CD4-positive, CD25-positive, alpha-beta regulatory T cell (primary cell): Measurements from ENCODE around the gene MYO1E. TPM values are rescaled to one million over a fixed set of nuclear protein-coding genes. Genes with fewer than 3 reads are reported as not detected.
A peak's percentile ranks its signal among the peaks of the same experiment; 100 is the strongest.

Experiments
- ATAC-seq, 2 donors: fragments of 150-1000 bp; cut with Tn5 transposase; one replicate each; pipeline ENCODE4 v1.10.0; 2021; ENCODE audit warnings: low read depth in 2 of 2, moderate number of reproducible peaks in 2 of 2, moderate library complexity in 1 of 2
- DNase-seq, 3 donors: peaks; one replicate each; pipeline versions ENCODE4 v3.0.0 to v3.0.0-alpha.2; 2012 to 2022; ENCODE audit warnings: mixed read lengths in 1 of 3
- H3K27ac ChIP-seq: one replicate; pipeline ENCODE4 v1.7.0; 2013; ENCODE audit warnings: mild to moderate bottlenecking, low read length; ENCODE audit not compliant: insufficient read depth, poor library complexity, severe bottlenecking
- H3K27me3 ChIP-seq: one replicate; pipeline ENCODE4 v1.7.0; 2013; ENCODE audit warnings: low read length; ENCODE audit not compliant: control insufficient read depth, insufficient read depth
- H3K36me3 ChIP-seq: one replicate; pipeline ENCODE4 v1.7.0; 2013; ENCODE audit warnings: mild to moderate bottlenecking, low read length, moderate library complexity; ENCODE audit not compliant: control insufficient read depth, insufficient read depth
- H3K4me1 ChIP-seq: 2 replicates; pipeline ENCODE4 v1.7.0; 2013; ENCODE audit warnings: mild to moderate bottlenecking, low read length; ENCODE audit not compliant: insufficient read depth, control insufficient read depth, poor library complexity, severe bottlenecking
- H3K4me3 ChIP-seq: one replicate; pipeline ENCODE4 v1.7.0; 2013; ENCODE audit warnings: low read depth, mild to moderate bottlenecking, low read length, moderate library complexity
- H3K9me3 ChIP-seq, 2 experiments: 1 replicate in 1 of 2; 2 replicates in 1 of 2; pipeline ENCODE4 v1.7.0; 2013; ENCODE audit warnings: low read length in 2 of 2, mild to moderate bottlenecking in 1 of 2, moderate library complexity in 1 of 2; ENCODE audit not compliant: control insufficient read depth in 2 of 2
- H3K27ac Mint-ChIP-seq, 3 donors: one replicate each; pipeline ENCODE4 v1.8.0; 2020 to 2022; ENCODE audit warnings: mild to moderate bottlenecking in 3 of 3, mixed read lengths in 3 of 3, moderate library complexity in 2 of 3
- H3K27me3 Mint-ChIP-seq: one replicate; pipeline ENCODE4 v1.8.0; 2022; ENCODE audit warnings: mild to moderate bottlenecking, mixed read lengths
- H3K36me3 Mint-ChIP-seq: one replicate; pipeline ENCODE4 v1.8.0; 2020; ENCODE audit warnings: mixed read lengths
- H3K4me1 Mint-ChIP-seq, 4 donors: one replicate each; pipeline ENCODE4 v1.8.0; 2020 to 2022; ENCODE audit warnings: mixed read lengths in 4 of 4, mild to moderate bottlenecking in 1 of 4
- H3K4me3 Mint-ChIP-seq, 4 donors: one replicate each; pipeline ENCODE4 v1.8.0; 2020 to 2022; ENCODE audit warnings: mild to moderate bottlenecking in 4 of 4, mixed read lengths in 4 of 4, moderate library complexity in 3 of 4
- H3K9me3 Mint-ChIP-seq, 7 donors: one replicate each; pipeline ENCODE4 v1.8.0; 2020 to 2022; ENCODE audit warnings: mixed read lengths in 7 of 7, mild to moderate bottlenecking in 3 of 7, moderate library complexity in 2 of 7
- polyA plus RNA-seq, 4 donors: library from polyadenylated mRNA; unstranded; fragments of 300-500 nt; fragmentation: Illumina TruSeq; gene quantifications; one replicate each; pipeline ENCODE4 v1.2.3, GENCODE V29; 2021
- total RNA-seq: library from RNA; stranded (reverse); gene quantifications from one replicate; pipeline ENCODE4 v1.2.3, GENCODE V29; 2022

Gene MYO1E
- total and polyA plus RNA-seq, 5 donors from 2014 or later: 0.14 to 1.6 (median 0.75) TPM

DNA sequence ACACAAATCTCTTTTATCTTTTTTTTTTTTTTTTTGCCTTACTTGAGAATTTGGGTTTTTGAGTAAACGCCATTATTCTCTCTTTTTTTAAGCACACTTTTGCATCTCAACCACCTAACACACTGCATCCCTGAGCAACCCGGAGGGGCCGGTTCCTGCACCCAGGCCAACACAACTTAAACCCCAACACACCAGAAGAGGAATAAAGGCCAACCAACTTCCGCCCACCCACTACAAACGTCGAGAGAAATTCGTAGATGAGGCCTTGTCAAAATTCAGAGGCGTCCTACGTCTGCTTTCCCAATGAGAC is 268.1 kb downstream of the MYO1E start:
- no peaks in the 10 kb centered on the region for H3K27me3 Mint-ChIP-seq
- Histone ChIP-seq H3K4me3 (peak overlapping the region; percentile 85), H3K27ac (peak overlapping the region; percentile 88), H3K9me3 (no peaks in the 10 kb centered on the region), H3K36me3 (no peaks in the 10 kb centered on the region), H3K27me3 (no peaks in the 10 kb centered on the region), H3K4me1 (peaks cover 8% of the 10 kb centered on the region)
- H3K4me1 Mint-ChIP-seq: peaks cover 7 to 27% (median 17%) of the 10 kb centered on the region in 4 donors
- H3K4me3 Mint-ChIP-seq: peak overlapping the region; percentile 89 to 99 (median 94)
- DNase-seq: no peak
- H3K9me3 Mint-ChIP-seq: no peaks in the 10 kb centered on the region
- ATAC-seq: no peak
- peak overlapping the region; percentile 94 to 99 (median 97) for H3K27ac Mint-ChIP-seq
- no peaks in the 10 kb centered on the region for H3K36me3 Mint-ChIP-seq

GRCh38 chr15:59099162-59099685 is 273.4 kb downstream of the MYO1E start:
- Histone ChIP-seq H3K9me3 (no peaks in the 10 kb centered on the region), H3K27me3 (no peaks in the 10 kb centered on the region), H3K4me1 (peaks cover 1% of the 10 kb centered on the region), H3K27ac (no peak overlapping the region), H3K4me3 (no peak overlapping the region), H3K36me3 (peaks cover 31% of the 10 kb centered on the region)
- H3K4me1 Mint-ChIP-seq: peaks cover 0 to 16% (median 6%) of the 10 kb centered on the region in 4 donors
- H3K9me3 Mint-ChIP-seq: no peaks in the 10 kb centered on the region
- peak overlapping the region in 1 of 4 donors; percentile 47 for H3K4me3 Mint-ChIP-seq
- H3K36me3 Mint-ChIP-seq: peaks cover 20% of the 10 kb centered on the region
- no peaks in the 10 kb centered on the region for H3K27me3 Mint-ChIP-seq
- H3K27ac Mint-ChIP-seq: peak overlapping the region in 2 of 3 donors; percentile 76 to 80
- ATAC-seq (no peak), DNase-seq (peak in 1 of 3 donors; percentile 42)

DNA sequence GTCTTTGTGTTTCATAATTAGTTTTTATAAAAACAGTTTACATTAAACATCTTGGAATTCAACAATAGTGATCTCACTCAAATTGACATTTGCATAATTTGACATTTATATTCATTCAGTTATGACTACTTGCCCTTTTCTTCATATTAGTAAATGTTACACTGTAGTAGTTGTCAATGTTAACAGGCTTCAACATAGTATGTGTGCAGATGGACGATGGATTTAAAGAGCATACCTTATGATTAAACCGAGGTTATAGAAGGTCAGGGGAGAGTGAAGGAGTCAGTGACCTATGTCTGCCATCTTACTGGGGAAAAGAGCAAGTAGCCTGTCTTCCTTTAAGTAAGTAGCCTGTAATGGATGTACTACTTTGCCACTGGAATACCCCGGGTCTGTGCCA is 276.2 kb downstream of the MYO1E start:
- Mint-ChIP-seq H3K4me1 (peaks cover 0 to 13% (median 2%) of the 10 kb centered on the region in 4 donors), H3K27me3 (no peaks in the 10 kb centered on the region), H3K9me3 (no peaks in the 10 kb centered on the region), H3K36me3 (peaks cover 33% of the 10 kb centered on the region), H3K4me3 (no peak overlapping the region), H3K27ac (peak overlapping the region in 1 of 3 donors; percentile 8)
- Histone ChIP-seq H3K9me3 (no peaks in the 10 kb centered on the region), H3K27ac (no peak overlapping the region), H3K4me1 (no peaks in the 10 kb centered on the region), H3K36me3 (peaks cover 54% of the 10 kb centered on the region), H3K4me3 (no peak overlapping the region), H3K27me3 (no peaks in the 10 kb centered on the region)
- ATAC-seq (no peak), DNase-seq (no peak)

DNA sequence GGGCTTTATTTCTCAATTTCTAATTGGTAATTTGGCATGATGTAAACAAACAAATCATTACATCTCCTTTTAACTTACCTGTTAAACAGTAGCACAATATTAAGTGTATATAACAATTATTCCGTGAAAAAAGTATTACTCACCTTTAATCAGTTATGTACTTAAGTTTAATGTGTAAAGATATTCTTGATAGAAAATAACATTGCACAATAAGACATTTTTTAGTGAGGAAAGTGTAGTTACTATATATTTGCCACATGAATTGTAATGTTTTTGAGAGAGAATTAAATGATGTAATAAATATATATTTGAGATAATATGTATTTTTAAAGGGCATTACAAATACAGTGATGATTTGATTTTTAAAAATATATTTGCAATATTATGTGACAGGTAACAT is 278.6 kb downstream of the MYO1E start:
- DNase-seq: no peak
- Mint-ChIP-seq H3K9me3 (no peaks in the 10 kb centered on the region), H3K36me3 (peaks cover 37% of the 10 kb centered on the region), H3K27me3 (no peaks in the 10 kb centered on the region), H3K4me3 (no peak overlapping the region), H3K27ac (no peak overlapping the region), H3K4me1 (peaks cover 0 to 8% (median 1%) of the 10 kb centered on the region in 4 donors)
- H3K9me3 ChIP-seq: no peaks in the 10 kb centered on the region
- no peaks in the 10 kb centered on the region for H3K4me1 ChIP-seq
- no peaks in the 10 kb centered on the region for H3K27me3 ChIP-seq
- no peak overlapping the region for H3K27ac ChIP-seq
- peaks cover 75% of the 10 kb centered on the region for H3K36me3 ChIP-seq
- H3K4me3 ChIP-seq: no peak overlapping the region
- ATAC-seq: no peak

GRCh38 chr15:59087731-59088130 is 284.9 kb downstream of the MYO1E start:
- H3K27ac Mint-ChIP-seq: peak overlapping the region in 2 of 3 donors; percentile 64 to 79
- DNase-seq (no peak), ATAC-seq (no peak)
- peaks cover 77% of the 10 kb centered on the region for H3K36me3 ChIP-seq
- peaks cover 0 to 16% (median 2%) of the 10 kb centered on the region in 4 donors for H3K4me1 Mint-ChIP-seq
- no peaks in the 10 kb centered on the region for H3K27me3 Mint-ChIP-seq
- H3K27ac ChIP-seq: no peak overlapping the region
- no peaks in the 10 kb centered on the region for H3K27me3 ChIP-seq
- no peaks in the 10 kb centered on the region for H3K9me3 ChIP-seq
- peaks cover 43% of the 10 kb centered on the region for H3K36me3 Mint-ChIP-seq
- peaks cover 0 to 1% (median 0%) of the 10 kb centered on the region in 7 donors for H3K9me3 Mint-ChIP-seq
- H3K4me3 Mint-ChIP-seq: no peak overlapping the region
- no peak overlapping the region for H3K4me3 ChIP-seq
- no peaks in the 10 kb centered on the region for H3K4me1 ChIP-seq

Other genes starting within 250 kb of the MYO1E start
- not detected for gene LDHAL6B, start 166.0 kb downstream of the MYO1E start, total RNA-seq
- not detected for gene LDHAL6B, start 166.0 kb downstream of the MYO1E start, polyA plus RNA-seq
- not detected for gene FAM81A, start 65.3 kb upstream of the MYO1E start, total RNA-seq
- not detected for gene FAM81A, start 65.3 kb upstream of the MYO1E start, polyA plus RNA-seq
- not detected for gene GCNT3, start 238.9 kb upstream of the MYO1E start, total RNA-seq
- gene GCNT3, start 238.9 kb upstream of the MYO1E start, polyA plus RNA-seq: under 1 TPM in 1 of 4 donors, not detected in 3; 0.32 TPM